CD4-positive, alpha-beta T cell (primary cell): ENCODE data around the gene WFIKKN1. TPM values are rescaled to one million over a fixed set of nuclear protein-coding genes. Genes with fewer than 3 reads are reported as not detected.

Experiments
- ATAC-seq: fragments of 200-7000 bp; cut with Tn5 transposase; one replicate; pipeline ENCODE4 v1.10.0; 2022; ENCODE audit warnings: mild to moderate bottlenecking; ENCODE audit not compliant: poor library complexity
- CTCF ChIA-PET: fragments of 350-600 bp; sonication (Branson Sonifier 250); formaldehyde crosslinking; loops from one replicate; lab custom pipeline; 2021; ENCODE audit warnings: antibody characterized with exemption, inconsistent platforms; lab: Charles Lee
- POLR2A ChIA-PET: fragments of 350-600 bp; sonication (Branson Sonifier 250); formaldehyde crosslinking; loops from one replicate; lab custom pipeline; 2021; ENCODE audit warnings: antibody characterized with exemption, inconsistent platforms; lab: Charles Lee
- DNase-seq, 14 experiments: peaks; one replicate each; pipeline ENCODE4 v3.0.0-alpha.2; 2013 to 2020; ENCODE audit warnings: mixed read lengths in 2 of 14
- H3K27ac ChIP-seq, 2 donors: one replicate each; pipeline versions ENCODE4 v1.5.1 to v1.7.0; 2013; ENCODE audit warnings: low read length in 2 of 2, low read depth in 1 of 2, mild to moderate bottlenecking in 1 of 2
- H3K27me3 ChIP-seq, 2 experiments: 1 replicate in 1 of 2; 2 replicates in 1 of 2; pipeline versions ENCODE4 v1.6.1 to v1.7.0; 2013; ENCODE audit warnings: low read length in 2 of 2, control low read depth in 1 of 2, mild to moderate bottlenecking in 1 of 2, moderate library complexity in 1 of 2; ENCODE audit not compliant: insufficient read depth in 2 of 2, control insufficient read depth in 1 of 2
- H3K36me3 ChIP-seq: one replicate; pipeline ENCODE4 v1.6.1; 2013; ENCODE audit warnings: low read length, control low read depth; ENCODE audit not compliant: insufficient read depth
- H3K4me1 ChIP-seq: one replicate; pipeline ENCODE4 v1.6.1; 2013; ENCODE audit warnings: low read length, control low read depth; ENCODE audit not compliant: insufficient read depth
- H3K4me3 ChIP-seq: one replicate; pipeline ENCODE4 v1.5.1; 2013; ENCODE audit warnings: mild to moderate bottlenecking, low read length, moderate library complexity
- H3K9me3 ChIP-seq, 2 experiments: 1 replicate in 1 of 2; 2 replicates in 1 of 2; pipeline versions ENCODE4 v1.6.1 to v1.7.0; 2013; ENCODE audit warnings: low read length in 2 of 2, mild to moderate bottlenecking in 2 of 2, control low read depth in 1 of 2, moderate library complexity in 1 of 2; ENCODE audit not compliant: control insufficient read depth in 1 of 2, insufficient read depth in 1 of 2
- H3K27ac Mint-ChIP-seq: one replicate; pipeline ENCODE4 v1.8.0; 2020; ENCODE audit warnings: mixed read lengths
- H3K27me3 Mint-ChIP-seq: one replicate; pipeline ENCODE4 v1.8.0; 2021; ENCODE audit warnings: mixed read lengths
- H3K36me3 Mint-ChIP-seq: one replicate; pipeline ENCODE4 v1.8.0; 2021; ENCODE audit warnings: low read depth, mixed read lengths
- H3K4me1 Mint-ChIP-seq: one replicate; pipeline ENCODE4 v1.8.0; 2021; ENCODE audit warnings: low read depth, mixed read lengths
- H3K4me3 Mint-ChIP-seq: one replicate; pipeline ENCODE4 v1.8.0; 2020; ENCODE audit warnings: mild to moderate bottlenecking, mixed read lengths
- H3K9me3 Mint-ChIP-seq: one replicate; pipeline ENCODE4 v1.8.0; 2020; ENCODE audit warnings: mixed read lengths
- intact Hi-C, 2 experiments: fragments of 100-400 bp; cut with DNase I in 1 of 2; cut with micrococcal nuclease in 1 of 2; formaldehyde crosslinking; loops; one replicate each; pipeline versions ENCODE4 v1.15.1 to v1.9.0; 2023 to 2025; cut with DNase I, micrococcal nuclease
- total RNA-seq, 174 experiments: library from RNA in 2 of 174; stranded (reverse) in 2 of 174; gene quantifications; one replicate each; pipeline ENCODE4 v1.2.3 and lab custom pipeline; 2021 to 2026
- TF ChIP-seq, protein P1 (sequence below): fragments of 200-600 bp; IDR thresholded peaks from one replicate; pipeline ENCODE4 v1.8.0; 2022; ENCODE audit warnings: antibody characterized with exemption, mild to moderate bottlenecking

The WFIKKN1 gene
- total RNA-seq, 2 experiments from 2014 or later = 0.64 to 0.99 TPM

GRCh38 chr16:606656-607307, 24.0 kb upstream of the WFIKKN1 start:
- Histone ChIP-seq H3K36me3 (no peaks in the 10 kb centered on the region), H3K4me1 (peaks cover 9% of the 10 kb centered on the region), H3K27me3 (no peaks in the 10 kb centered on the region), H3K27ac (no peak overlapping the region), H3K9me3 (peaks cover 0 to 9% of the 10 kb centered on the region in 2 experiments), H3K4me3 (no peak overlapping the region)
- intact Hi-C loops = no loop called here
- Mint-ChIP-seq H3K4me3 (no peak overlapping the region), H3K4me1 (peaks cover 18% of the 10 kb centered on the region), H3K27ac (no peak overlapping the region), H3K27me3 (no peaks in the 10 kb centered on the region), H3K36me3 (no peaks in the 10 kb centered on the region), H3K9me3 (no peaks in the 10 kb centered on the region)
- TF ChIP-seq, protein P1, sequence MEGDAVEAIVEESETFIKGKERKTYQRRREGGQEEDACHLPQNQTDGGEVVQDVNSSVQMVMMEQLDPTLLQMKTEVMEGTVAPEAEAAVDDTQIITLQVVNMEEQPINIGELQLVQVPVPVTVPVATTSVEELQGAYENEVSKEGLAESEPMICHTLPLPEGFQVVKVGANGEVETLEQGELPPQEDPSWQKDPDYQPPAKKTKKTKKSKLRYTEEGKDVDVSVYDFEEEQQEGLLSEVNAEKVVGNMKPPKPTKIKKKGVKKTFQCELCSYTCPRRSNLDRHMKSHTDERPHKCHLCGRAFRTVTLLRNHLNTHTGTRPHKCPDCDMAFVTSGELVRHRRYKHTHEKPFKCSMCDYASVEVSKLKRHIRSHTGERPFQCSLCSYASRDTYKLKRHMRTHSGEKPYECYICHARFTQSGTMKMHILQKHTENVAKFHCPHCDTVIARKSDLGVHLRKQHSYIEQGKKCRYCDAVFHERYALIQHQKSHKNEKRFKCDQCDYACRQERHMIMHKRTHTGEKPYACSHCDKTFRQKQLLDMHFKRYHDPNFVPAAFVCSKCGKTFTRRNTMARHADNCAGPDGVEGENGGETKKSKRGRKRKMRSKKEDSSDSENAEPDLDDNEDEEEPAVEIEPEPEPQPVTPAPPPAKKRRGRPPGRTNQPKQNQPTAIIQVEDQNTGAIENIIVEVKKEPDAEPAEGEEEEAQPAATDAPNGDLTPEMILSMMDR = no peak
- DNase-seq (no peak), ATAC-seq (no peak)
- POLR2A ChIA-PET = no interaction called here
- CTCF ChIA-PET = no interaction called here

- no peak for DNase-seq
- H3K9me3 ChIP-seq = peaks cover 0 to 9% of the 10 kb centered on the region in 2 experiments
- Mint-ChIP-seq H3K27me3 (no peaks in the 10 kb centered on the region), H3K9me3 (no peaks in the 10 kb centered on the region), H3K27ac (no peak overlapping the region), H3K4me3 (no peak overlapping the region), H3K4me1 (peaks cover 13% of the 10 kb centered on the region), H3K36me3 (no peaks in the 10 kb centered on the region)
- no peak overlapping the region for H3K27ac ChIP-seq
- H3K27me3 ChIP-seq = no peaks in the 10 kb centered on the region
- no peak for ATAC-seq
- no peaks in the 10 kb centered on the region for H3K36me3 ChIP-seq
- no peak overlapping the region for H3K4me3 ChIP-seq
- intact Hi-C loops = no loop called here
- TF ChIP-seq, protein P1 = no peak
- POLR2A ChIA-PET = no interaction called here
- CTCF ChIA-PET = no interaction called here
- H3K4me1 ChIP-seq = peaks cover 9% of the 10 kb centered on the region
Observed at GRCh38 chr16:608019-608418, 22.8 kb upstream of the WFIKKN1 start.

- POLR2A ChIA-PET = no interaction called here
Observed at GRCh38 chr16:609316-609715, 21.5 kb upstream of the WFIKKN1 start.

More at GRCh38 chr16:609316-609715, 21.5 kb upstream of the WFIKKN1 start:
- H3K27ac Mint-ChIP-seq = no peak overlapping the region
- H3K4me3 ChIP-seq = no peak overlapping the region
- intact Hi-C loops = no loop called here
- no peak overlapping the region for H3K27ac ChIP-seq
- H3K9me3 ChIP-seq = peaks cover 0 to 9% of the 10 kb centered on the region in 2 experiments
- no peaks in the 10 kb centered on the region for H3K27me3 ChIP-seq
- TF ChIP-seq, protein P1 = no peak
- no peaks in the 10 kb centered on the region for H3K9me3 Mint-ChIP-seq
- DNase-seq = no peak
- H3K36me3 Mint-ChIP-seq = no peaks in the 10 kb centered on the region
- peaks cover 5% of the 10 kb centered on the region for H3K4me1 Mint-ChIP-seq
- ATAC-seq = no peak
- H3K36me3 ChIP-seq = no peaks in the 10 kb centered on the region
- H3K4me3 Mint-ChIP-seq = no peak overlapping the region
- H3K4me1 ChIP-seq = peaks cover 9% of the 10 kb centered on the region
- CTCF ChIA-PET = interaction anchor here (0.9 kb wide), 1 partner anchor 30 kb away, joined by 5 read pairs; no protein-coding TSS in a partner anchor
- no peaks in the 10 kb centered on the region for H3K27me3 Mint-ChIP-seq
